SH-SY5Y (cell line): ENCODE results near the gene AK8.

Experiments
- GATA2 ChIP-seq: IDR thresholded peaks from 2 replicates; pipeline ENCODE4 v1.6.1; 2011; ENCODE audit warnings: mild to moderate bottlenecking, low read depth, low read length
- GATA3 ChIP-seq: IDR thresholded peaks from 2 replicates; pipeline ENCODE4 v1.6.1; 2011; ENCODE audit warnings: low read depth, mild to moderate bottlenecking, low read length, moderate library complexity

GRCh38 chr9:132808645-132809044 is 69.4 kb downstream of the AK8 start:
- no peak for TF ChIP-seq GATA2
- TF ChIP-seq GATA3, result no peak
